Stimulated activated CD8-positive, alpha-beta memory T cell treated with anti-CD3 and anti-CD28 coated beads, Interleukin-4, amount 100 ng/mL, for 24 hours (primary cell): ENCODE results near the gene PDS5B.
"Not testable (repeated sequence)": the region's sequence is repeated elsewhere in the genome, so short reads cannot be mapped to it uniquely, and the experiment has no call there.

Source experiments
- DNase-seq: peaks from one replicate; pipeline ENCODE4 v3.0.0-alpha.2; 2020; ENCODE audit warnings: low read depth

The PDS5B gene

DNA sequence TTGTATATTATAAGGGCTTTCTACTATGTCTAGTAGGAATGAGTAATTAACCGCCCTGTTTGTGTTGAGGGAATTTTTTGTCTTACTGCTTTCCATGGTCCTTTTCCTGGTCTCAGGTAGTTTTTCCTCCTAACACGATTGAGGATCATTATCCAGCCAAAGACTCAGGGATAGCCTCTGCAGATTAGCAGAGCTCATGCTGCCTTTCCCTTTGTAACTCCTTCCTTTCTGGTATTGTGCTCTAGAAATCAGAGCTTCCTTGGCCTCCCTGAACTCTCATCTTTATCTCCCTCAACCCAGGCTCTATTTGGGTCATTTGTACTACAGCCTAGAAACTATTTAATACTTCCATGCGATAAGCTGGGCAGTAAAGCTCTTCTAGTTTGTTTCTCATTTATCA is 142.1 kb downstream of the PDS5B start:
- DNase-seq = no peak

- DNase-seq = not testable (repeated sequence)
These were observed 142.8 kb downstream of the PDS5B start for GRCh38 chr13:32729097-32729496.

- DNase-seq = no peak
These were observed 144.8 kb downstream of the PDS5B start for GRCh38 chr13:32731074-32731473.

DNA sequence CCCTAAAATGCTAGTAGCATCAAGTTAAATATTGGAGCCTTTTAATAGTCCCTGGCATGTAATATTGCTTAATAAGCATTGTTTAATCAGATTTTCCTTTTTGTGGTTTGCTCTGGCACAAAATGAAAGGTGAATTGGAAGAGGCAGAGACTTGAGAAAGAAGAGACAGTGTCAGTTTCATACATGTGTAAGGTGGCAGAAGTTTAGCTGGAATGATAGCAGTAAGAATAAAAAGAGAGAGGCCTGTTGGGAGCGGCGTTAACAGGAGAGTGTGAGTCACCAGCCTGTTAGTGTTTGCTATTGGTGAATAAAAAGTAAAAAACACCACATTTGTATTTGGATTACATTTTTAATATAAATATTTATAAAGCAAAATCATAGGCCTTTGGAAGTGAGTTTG is 145.3 kb downstream of the PDS5B start:
- DNase-seq = no peak

- no peak for DNase-seq
These were observed 147.4 kb downstream of the PDS5B start for GRCh38 chr13:32733690-32734089.

GRCh38 chr13:32734511-32734910 is 148.3 kb downstream of the PDS5B start:
- DNase-seq = no peak

DNA sequence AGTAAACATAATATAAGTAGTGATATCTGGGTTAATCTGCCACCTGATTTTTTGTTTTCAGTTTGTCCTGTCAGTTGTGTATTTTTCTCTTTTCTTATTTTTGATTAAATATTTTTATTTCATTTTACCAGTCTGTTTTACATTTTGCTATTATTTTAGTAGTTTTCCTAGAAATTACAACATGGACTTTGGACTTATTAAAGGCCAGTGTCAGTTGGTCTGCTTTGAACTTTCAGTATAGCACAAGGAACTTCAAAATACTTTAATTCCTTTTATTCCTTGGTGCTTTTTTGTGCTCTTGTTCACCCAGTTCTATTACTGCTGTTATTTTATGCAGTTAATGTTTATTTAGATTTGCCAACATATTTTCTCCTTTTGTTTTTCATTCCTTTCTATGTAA is 149.6 kb downstream of the PDS5B start:
- no peak for DNase-seq

DNA sequence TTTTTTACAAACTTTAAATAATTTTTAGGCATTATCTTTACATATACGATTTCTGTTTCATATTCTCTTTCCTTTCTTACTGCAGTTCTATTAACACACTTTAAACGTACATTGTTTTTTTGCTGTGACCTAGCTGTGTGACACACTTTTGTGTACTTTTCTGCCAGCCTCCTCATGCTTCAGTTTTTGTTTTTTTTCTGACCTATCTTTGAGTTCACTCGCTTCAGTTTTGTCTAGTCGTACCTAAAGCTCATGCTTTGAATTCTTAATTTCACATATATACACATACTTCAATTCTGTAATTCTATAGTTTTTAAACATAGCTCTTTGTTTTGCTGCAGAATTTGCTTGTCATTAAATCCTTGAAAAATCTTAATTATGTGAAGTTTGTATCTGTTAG is 150.4 kb downstream of the PDS5B start:
- DNase-seq = no peak

- no peak for DNase-seq
These were observed 150.9 kb downstream of the PDS5B start for GRCh38 chr13:32737111-32737571.

- DNase-seq = no peak
These were observed 151.4 kb downstream of the PDS5B start for GRCh38 chr13:32737679-32738078.

DNA sequence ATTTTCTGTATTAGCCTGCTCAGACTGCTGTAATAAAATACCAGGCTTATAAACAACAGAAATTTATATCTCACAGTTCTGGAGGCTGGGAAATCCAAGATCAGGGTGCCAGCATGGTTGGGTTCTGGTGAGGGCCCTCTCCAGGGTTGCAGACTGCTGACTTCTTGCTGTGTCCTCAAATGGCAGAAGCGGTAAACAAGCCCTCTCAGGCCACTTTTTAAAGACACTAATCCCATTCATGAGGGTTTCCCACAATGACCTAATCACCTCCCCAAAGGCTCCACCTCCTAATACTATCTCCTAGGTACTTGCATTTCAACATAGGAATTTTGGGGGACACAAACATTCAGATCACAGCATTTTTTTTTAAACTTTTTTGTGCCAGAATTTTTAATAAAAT is 159.3 kb downstream of the PDS5B start:
- DNase-seq = no peak

- no peak for DNase-seq
These were observed 160.2 kb downstream of the PDS5B start for GRCh38 chr13:32746474-32746873.

DNA sequence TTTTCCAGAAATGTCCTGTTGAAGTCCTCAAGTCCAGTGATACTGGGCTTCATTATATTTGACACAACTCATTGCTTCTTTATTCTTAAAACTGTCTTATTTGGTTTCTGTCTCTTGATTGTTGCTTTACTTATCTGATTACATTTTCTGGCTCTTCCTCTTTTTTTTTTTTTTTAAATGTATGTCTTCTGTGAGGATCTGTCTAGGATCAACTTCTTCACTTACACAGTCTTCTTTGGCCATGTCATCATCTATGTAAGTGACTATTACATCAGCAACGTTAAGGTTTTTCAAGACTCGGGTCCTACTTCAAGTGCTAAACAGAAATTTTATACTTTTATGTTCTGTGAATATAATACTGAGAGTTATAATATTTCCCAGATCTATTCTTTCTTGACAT is 162.1 kb downstream of the PDS5B start:
- DNase-seq = no peak

- DNase-seq = no peak
These were observed 165.1 kb downstream of the PDS5B start for GRCh38 chr13:32751340-32751739.

GRCh38 chr13:32752311-32752710 is 166.1 kb downstream of the PDS5B start:
- no peak for DNase-seq

- no peak for DNase-seq
These were observed 166.8 kb downstream of the PDS5B start for GRCh38 chr13:32752997-32753606.

DNA sequence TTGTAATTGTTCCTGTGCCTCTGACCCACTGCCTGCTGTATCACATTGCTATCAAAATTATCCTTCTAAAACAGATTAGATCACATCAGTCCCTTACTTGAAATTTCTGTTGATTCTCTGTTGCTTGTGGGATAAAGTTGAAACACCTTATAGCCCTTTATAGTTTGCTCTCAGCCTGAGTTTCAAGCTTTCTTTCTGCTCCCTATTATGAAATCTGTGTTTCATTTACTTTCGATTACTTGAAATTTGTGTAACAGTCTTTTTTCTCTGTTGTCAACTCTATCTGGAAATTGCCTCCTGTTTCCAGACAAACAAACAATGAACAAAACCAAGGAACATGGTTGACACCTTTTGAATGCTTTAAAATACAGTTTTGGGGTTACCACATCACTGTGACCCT is 167.9 kb downstream of the PDS5B start:
- DNase-seq = no peak

DNA sequence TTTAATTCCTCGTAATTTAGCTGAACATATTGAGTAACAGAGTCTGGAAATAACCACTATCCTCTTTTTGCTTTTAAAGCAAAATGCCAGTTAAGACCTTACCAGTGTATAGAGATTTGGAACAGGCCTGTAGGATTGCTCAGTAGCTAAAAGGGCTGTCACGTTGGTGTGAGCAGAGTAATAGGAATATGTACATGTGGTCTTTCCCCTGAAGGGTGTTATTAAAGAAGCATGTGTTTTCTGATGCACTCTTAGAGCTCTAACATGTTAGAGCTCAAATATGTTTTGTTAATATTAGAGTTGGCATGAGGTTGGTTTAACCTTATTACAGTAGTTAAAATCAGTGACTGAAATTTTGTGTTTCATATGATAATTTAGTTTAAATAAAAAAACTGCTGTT is 172.9 kb downstream of the PDS5B start:
- no peak for DNase-seq

- no peak for DNase-seq
These were observed 175.2 kb downstream of the PDS5B start for GRCh38 chr13:32761472-32761871.

GRCh38 chr13:32779119-32779518 is 192.9 kb downstream of the PDS5B start:
- DNase-seq = no peak

DNA sequence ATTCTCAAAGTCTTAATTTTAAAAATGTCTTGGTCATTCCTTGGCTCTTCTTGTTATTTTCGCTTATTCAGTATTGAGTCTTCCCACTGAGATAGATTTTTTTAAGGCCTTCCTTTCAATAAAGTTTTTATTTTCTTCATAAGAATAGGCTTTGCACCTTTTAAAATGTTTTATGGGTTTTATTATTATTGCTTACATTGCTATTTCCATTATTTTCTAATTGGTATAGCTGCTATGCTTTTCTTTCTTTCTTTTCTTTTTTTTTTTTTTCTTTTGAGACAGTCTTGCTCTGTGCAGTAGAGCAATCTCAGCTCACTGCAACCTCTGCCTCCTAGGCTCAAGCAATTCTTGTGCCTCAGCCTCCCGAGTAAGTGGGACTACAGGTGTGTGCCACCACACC is 195.7 kb downstream of the PDS5B start:
- no peak for DNase-seq

GRCh38 chr13:32783067-32783466 is 196.8 kb downstream of the PDS5B start:
- no peak for DNase-seq

GRCh38 chr13:32790731-32791130 is 204.5 kb downstream of the PDS5B start:
- DNase-seq = no peak

- DNase-seq = no peak
These were observed 205.4 kb downstream of the PDS5B start for GRCh38 chr13:32791545-32792172.
